NCI-H345 treated with DMSO at 0.1 percent for 48 hours (cell line): ENCODE measurements around the gene C1orf159.

Experiments used
- DNase-seq: peaks from one replicate; lab custom pipeline; 2025; ENCODE audit not compliant: unreplicated experiment; lab: John Stamatoyannopoulos, UW

The C1orf159 gene

DNA sequence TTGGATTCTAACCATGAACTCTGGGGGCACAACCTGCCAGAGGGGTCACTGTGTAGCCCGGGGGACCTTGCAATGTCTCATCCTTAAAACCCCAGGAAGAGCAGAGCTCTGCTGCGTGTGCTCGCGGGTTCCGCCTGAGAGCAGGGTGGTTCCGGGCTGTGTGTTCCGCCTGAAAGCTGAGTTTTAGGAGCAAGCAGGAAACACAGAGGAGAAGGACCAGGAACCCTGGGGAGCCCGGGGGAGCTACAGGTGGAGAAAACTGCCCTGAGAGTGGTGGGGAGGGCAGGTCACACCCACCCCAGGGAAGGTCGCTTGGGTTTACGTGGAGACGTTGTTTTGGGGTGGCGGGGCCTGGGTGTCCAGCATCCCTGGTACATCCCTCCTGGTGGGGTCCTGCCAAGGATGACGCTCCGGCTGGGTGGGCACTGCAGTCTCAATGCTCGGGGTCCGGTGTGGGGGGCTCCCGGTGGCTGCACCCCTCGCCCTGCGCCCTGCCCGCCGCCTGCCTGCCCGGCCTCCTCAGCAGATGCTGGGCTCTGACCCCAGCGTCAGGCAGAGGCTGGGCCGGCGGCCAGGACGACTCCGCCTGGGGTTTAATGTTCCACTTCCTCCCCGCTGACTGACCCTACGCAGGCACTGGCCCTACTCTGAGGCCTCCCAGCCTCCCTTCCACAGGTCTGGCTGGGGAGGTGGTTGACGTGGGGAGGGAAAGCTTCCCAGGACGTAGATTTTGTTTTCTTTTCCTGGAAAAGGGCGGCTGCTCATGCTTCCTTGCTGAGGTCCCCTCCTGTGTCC, 17.3 kb upstream of the C1orf159 start:
- DNase-seq: no peak

DNA sequence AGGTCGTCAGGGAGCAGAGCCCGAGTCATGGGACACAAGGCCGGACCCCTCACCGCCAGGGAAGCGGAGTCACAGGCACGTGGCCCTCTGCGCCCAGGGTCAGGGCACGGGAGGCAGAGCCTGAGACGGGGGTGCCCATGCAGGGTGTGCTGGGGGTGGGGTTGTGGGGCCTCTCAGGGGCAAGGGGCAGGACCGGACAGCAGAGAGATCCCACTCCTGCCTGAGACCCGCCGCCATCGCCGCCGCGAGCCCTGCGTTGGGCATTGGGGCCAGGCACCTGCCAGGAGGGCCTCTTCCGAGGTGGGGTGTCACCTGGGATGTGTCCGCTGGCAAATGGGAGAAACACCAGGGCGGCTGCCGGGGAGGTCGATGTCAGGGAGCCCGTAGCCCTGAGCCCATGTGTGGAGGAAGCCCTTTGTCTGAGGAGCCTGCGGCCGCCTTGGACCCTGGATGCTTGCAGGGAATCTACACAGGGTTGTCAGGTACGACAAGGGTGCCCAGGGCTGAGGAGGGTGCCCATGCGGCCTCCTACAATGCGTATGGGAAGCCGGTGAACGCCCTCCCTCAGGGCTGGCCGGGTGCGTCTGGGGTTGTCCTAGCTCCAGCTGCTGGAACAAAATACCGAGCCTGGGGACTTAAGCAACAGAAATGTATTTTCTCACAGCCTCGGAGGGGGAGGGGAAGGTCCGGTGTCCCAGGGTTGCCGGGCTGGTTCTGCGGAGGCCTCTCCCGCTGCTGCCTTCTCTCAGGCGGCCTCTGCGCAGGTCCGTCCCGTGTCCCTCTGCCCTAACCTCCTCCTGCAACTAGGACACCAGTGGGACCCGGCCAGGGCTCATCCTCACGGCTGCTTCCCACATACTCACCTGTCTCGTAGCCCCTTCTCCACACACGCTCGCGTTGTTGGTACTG, 16.4 kb upstream of the C1orf159 start:
- no peak for DNase-seq

DNA sequence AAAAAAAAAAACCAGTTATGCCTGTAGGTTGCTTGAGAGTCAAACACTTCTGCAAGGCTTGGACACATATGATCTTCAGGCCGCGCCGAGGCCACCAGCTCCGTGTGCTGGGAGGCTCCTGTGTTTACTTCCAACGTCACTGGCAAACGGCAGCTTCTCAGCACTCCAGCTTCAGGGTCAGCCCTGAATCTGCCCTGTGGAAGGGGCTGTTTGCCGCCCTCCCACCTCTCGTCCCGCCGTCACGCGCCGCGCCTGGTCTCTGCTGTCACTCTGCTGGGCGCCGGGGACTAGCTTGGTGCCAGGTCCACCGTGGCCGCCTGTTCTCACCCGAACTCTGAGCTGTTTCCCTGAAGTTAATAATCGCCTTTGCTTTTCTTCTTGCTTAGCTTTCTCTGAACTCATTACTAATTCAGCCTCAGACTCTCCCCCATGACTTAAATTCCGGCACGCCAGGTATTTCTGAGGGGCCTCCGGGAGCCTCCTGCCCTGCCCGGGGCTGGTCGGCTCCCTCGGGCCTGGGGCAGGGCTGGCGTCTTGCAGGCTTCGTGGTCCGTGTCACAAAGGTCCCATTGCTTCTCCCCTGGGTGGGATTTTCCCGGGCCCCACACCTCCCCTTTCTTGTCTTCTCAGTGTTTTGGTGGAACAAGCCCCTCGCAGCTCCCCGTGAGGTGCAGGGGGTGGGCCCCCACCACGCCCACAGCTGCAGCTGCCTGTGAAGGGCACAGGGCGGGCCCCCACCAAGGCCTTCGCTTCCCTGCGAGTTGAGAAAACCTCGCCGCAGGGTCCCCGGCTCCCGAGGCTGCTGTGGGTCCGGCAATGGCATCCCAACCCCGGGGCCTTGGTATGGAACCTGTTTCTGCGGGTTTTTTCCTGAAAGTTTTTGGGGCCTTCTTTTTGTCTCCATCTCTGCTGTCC, 14.6 kb upstream of the C1orf159 start:
- no peak for DNase-seq

DNA sequence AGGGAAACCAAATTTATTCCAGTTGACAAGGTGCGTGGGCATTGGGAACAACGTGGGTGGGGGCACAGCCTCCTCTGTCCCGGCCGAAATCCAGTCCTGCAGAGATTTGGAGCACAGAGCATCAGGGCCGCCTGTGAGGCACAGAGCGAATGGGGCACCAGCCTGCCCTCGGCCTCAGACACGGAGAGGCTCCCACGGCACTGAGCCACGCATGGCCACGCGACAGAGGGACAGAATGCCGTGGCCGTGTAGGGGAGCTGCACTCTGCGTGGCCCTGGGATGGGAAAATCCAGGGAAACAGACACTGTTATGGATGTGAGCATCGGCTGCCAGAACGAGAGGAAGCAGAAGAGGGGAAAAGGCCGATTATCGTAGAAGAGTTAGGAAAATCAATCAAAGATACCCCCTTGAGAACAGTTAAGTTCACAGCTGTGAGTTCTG, 13.5 kb upstream of the C1orf159 start:
- DNase-seq: no peak

DNA sequence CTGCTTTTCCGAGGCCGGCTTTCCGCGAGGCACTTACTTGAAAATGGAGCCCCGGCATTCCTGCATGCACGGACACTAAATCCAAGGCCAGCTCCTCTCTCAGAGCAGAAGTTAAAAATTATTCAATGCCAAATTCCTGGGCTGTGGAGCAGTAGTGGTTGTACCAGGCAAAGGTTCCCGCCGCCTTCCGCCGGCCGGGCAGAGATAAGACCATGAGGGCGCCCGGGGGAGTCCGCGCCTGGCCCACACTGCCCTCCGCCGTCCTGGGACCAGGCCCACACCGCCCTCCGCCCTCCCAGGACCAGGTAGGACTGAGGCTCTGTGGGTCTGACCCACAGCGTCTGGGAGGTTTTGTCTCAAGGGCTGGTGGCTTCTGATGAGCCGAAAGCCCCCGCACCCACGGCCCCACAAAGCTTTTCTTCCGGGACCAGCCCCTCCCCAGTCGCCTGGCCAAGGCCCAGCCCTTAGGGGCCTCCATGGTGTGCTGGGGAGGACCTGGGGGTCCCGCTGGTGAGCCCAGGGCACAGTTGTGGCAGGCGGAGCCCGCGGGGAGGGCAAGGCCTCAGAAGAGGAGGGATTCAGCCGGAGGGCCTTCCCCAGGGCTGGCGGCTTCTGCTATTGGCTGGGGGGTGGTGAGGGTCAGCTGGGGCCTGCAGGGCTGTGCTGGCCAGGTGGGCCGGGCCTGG, 12.7 kb upstream of the C1orf159 start:
- no peak for DNase-seq

DNA sequence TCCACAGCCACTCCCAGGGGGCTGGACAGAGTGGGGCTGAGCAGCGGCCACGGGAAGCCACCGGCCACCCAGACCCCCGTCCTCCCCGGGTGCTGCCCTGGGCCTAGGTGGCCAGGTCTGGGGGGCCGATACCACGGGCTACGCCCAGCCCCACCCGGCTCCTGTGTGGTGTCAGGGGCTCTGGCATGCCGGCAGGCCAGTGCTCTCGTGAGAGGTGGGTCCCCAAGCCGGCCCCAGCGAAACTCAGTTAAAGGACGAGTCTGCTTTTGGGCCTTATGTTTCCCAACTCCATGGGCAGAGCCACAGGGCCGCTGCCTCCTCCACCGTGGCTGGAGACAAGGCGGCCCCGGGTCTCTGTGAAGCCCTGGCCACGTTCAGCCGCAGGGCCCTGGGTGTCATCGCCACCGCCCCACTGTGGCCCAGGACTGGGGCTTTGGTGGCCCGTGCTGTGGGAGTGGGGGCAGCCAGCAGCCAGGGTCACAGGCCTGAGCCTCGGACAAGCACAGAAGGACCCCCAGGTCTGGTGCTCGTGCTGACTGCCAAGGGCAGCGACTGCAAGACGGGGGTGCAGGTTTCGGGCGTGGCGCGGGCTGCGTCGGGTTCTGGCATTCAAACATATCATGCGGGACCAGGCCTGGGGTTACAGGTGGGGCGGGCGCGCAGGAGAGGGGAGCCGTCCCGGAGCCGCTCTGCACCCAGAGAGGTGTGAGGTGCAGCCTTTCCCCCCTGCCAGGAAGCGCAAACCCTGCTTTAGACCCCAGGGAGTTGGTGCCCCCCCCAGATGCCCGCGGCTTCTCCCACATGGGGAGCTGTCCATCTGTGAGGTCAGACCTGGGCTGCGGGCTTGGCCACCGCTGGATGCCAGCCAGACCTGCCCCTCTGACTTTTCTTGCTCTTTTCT, 11.9 kb upstream of the C1orf159 start:
- no peak for DNase-seq

DNA sequence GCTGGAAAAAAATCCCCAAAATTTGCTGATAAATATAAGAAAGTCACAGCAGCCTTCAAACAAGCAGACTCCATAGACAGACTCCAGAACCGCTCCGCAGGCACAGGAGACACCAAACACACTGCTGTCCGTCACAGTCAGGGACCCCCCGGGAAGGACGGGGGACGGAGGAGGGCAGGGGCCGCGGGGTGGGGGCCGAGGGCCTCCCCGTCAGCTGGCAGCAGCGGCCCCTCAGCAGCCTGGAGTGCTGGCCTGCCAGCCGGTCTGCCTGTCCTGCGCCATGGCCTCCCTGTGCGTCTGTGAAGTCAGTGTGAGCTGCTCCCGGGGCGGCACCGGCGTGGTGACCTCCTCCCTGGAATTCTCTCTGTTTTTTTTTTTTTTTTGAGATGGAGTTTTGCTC, 10.1 kb upstream of the C1orf159 start:
- no peak for DNase-seq

DNA sequence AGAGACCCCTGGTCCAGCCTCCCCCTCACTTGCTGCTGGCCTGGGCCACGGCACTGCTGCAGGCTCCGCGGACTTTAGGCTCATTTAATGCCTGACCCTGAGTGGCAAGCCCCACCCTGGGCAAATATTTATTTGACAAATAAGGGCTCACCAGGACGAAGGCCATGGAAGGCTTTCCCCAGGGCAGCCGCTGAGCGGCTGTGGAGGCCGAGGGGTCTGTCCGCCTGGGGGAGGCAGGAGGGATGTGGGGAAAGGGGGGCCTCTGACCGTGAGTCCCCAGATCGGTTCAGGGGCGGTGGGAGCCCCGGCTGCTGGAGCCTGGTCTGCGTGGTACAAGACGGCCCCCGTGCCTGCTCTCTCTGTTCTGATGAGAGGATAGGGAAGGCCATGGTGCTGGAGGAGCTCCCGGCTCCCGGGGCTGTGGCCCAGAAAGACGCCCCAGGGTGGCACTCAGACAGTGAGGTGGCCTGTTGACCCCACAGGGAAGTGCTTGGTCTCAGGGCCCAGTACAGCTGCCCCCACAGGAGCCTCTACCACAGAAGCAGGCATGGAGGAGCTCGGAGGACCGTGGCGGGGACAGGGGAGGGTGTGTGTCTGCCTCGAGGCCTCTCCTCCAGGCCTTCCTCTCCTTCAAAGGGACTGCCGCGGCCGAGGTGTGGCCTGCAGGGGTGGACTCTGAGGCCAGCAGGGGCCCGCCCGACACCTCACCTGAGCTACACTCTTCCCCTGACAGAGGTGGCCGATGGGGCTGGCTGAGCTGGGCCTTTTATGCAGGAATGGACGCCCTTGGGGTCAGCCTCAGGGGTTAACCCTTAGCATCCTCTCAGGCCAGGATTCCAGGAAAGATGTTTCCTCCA, 9.1 kb upstream of the C1orf159 start:
- DNase-seq: no peak

DNA sequence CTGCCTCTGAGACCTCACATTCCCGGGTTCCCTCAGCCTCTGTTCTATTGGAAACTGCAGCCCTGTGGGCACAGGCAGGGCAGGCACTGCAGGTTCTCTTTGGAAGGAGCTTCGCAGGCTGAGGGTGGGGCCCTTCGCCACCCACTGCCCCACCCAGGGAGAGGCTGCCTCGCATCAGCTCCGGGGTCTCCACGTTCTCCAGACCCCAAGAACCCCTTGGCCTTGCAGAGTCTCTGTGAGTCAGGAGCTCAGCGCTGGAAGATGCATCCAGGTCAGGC, 8.6 kb upstream of the C1orf159 start:
- no peak for DNase-seq

DNA sequence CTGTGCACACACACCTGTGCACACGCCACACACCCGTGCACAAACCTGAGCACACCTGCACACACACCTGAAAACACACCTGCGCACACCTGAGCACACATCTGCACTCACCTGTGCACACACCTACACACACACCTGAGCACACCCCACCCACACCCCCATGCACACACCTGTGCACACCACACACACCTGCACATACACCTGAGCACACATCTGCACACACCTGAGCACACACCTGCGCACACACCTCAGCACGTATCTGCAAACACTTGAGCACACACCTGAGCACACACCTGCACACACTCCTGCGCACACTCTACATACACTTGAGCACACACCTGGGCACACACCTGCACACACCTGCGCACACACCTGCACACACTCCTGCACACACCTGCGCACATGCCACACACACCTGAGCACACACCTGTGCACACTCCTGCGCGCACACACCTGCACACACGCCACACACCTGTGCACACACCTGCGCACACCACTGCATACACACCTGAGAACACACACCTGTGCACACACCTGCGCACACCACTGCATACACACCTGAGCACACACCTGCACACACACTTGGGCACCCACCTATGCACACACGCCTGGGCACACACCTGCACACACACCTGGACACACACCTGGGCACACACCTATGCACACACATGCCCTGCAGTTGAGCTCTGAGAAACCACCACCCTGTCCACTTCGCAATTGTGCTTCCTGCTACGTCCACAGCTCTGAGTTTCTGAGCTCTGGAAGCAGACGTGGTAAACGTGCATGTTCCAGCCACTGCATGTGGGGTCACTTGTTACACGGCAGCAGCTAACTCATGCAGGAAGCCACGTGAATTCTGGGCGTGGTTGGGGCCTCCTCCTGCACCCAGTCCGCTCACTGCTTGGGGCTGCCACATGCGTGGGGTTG, 8.0 kb upstream of the C1orf159 start:
- no peak for DNase-seq

DNA sequence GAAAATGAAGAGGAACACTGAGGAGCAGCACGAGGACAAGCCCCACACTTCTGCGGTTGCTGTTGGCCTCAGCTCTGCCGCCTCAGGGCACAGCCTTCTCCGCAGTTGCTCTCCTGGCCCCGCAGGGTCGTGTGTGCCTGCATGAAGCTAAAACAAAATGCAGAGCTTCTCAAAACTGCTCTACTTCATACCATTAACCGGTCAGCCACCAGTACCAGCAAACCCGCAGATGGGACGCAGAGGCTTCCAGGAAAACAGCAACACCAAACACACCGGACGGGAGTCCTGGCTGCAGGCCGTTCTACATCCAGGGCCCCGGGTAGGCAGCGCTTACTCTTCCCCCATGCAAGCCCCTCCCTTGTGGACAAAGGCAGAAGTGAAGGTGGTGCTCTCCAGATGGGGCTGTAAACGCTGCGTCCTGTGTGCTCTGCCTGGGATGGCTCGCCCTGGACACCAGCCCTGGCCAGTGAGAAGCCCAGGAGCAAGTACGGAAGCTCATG, 7.1 kb upstream of the C1orf159 start:
- DNase-seq: no peak

DNA sequence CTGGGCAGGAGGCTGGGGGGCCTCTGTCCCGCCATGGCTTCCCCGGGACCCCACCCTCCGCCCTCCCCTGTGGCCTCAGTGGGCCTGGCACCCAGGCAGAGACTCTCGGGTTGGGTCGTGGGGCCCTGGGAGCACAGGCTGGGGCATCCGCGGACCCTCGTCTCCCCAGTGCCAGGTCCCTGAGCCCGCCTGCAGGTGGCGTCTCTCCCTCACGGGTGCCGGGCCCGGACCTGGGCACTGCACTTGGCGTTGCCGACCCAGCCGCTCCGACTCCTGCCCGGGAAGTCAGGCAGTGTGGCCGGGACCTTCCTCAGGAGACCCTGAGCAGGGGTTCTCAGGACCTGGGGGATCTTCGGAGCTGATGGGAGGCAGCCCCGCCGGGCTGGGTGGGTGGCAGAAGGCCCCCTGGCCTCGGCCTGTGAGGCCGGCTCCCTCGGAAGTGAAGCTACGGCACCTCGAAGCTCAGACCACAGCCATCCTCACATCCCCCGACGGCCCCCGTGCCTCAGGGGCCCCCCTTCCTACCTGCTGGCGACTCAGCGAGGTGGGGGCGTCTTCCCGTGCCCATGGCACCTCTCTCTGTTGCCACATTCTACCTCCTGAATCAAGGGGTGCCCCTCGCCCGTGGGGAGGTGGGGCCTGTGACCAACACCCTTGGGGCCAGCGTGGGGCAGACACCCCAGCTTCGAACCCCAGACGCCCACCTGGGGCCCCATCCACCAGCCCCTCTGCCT, 6.4 kb upstream of the C1orf159 start:
- peak; percentile 30 for DNase-seq

DNA sequence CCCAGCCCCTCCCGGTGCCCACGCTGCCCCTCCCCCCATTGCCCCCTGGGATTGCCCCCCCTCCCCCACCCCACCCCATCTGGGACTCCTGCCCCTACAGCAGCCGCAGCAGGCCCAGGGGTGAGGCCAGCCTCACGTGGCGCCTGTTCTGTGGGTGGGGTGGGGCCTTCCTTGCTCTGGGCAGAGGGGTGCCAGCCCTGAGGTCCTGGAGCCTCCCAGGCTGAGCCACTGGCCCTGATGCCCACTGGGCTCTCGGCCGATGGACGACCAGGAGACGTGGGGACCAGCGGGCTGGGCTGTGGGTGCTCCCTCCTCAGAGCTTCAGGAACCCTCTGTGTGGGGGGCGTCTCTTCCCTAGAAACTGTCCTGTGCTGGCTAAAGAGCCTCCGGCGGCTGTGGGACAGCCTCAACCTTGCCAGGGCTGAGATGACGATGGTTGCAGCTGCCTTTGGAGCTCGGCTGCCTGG, 5.8 kb upstream of the C1orf159 start:
- DNase-seq: no peak

DNA sequence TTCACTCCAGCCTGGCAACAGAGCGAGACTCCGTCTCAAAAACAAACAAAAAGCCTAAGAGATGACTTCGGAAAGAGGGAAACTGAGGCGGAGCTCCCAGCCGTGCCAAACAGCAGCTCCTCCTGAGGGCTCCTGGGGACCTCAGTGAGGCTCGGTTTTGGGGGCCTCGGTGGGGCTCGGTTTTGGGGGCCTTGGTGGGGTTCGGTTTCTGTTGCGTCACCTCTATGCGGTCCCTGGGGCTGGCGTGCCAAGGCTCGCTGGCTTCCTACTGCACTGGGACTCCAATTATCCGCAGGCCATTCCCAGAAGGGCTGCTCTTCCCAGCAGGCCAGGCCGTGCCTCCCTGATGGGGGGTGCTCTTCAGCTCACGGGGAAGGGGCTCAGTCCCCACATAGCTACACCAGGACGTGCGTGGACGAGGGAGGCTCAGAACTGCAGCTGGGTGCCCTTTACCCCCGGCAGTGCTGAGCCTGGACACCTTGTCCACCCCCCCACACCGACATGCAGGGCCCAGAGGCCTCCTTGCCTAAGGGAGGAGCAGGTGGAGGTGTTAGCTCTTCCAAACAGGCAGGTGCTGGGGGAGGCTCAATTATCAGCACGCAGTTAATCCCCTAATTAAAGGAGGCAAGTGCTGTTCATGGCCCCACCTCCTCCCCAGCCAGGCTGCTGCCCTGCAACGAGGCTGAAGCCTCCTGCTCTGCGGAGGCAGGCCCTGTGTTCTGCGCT, 5.1 kb upstream of the C1orf159 start:
- no peak for DNase-seq

DNA sequence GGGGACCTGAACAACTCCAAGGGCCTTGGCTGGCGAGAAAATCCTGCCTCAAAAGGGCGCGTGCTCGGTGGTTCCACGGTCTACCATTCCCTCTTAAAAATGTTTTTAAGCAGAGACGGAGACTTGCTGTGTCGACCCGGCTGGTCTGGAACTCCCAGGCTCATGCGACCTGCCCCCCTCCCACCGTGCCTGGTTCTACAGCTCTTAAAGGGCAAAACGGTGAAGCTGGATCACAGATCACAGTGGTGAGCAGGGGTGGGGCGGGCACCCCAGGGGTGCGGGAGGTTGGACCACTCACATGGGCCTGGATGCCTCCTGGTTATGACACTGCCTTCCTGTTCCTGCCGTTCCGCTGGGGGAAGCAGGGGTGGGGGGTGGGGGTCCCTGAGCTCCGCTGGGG, 4.2 kb upstream of the C1orf159 start:
- DNase-seq: no peak

DNA sequence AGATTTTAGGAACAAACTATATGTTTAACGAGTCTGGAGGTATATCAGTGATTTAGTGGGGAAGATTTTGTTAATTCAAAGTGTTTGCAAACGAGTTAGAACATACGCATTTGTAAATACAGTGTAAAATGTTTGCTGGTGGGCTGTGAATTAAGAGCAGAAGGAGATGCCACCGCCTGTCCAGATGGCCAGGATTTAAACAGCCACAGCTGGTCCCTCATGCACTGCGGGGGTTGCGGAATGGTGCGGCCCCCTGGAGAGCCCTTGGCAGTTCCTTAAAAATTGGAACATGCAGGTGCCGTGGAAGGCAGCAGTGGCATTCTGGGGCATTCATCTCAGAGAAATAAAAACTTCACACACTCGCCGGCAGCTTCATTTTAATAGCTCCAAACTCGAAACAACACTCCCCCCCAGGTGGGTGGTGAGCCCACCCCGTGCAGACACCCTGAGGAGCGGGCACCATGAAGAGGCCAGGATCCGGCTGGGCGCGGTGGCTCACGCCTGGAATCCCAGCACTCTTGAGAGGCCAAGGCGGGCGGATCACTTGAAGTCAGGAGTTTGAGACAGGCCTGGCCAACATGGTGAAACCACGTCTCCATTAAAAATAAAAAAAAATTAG, 3.5 kb upstream of the C1orf159 start:
- DNase-seq: no peak
